GM21390 (cell line): ENCODE results near the gene IL1F10.

Experiments
- ATAC-seq: cut with Tn5 transposase; IDR thresholded peaks from one replicate; pipeline ENCODE4 v1.9.1; 2021; ENCODE audit not compliant: unreplicated experiment

The IL1F10 gene

GRCh38 chr2:113067681-113068080 is at the start of gene IL1F10:
Gene IL1F10, plus strand, starts transcription at chr2:113067970. Its CDS starts 4,769 bp downstream, at chr2:113072739.
- ATAC-seq: no peak

GRCh38 chr2:113018509-113018908 is 49.3 kb upstream of the IL1F10 start:
- ATAC-seq: no peak

- no peak for ATAC-seq
Measured at GRCh38 chr2:113021312-113021711, 46.5 kb upstream of the IL1F10 start.

- no peak for ATAC-seq
Measured at GRCh38 chr2:113024764-113025163, 43.0 kb upstream of the IL1F10 start.

GRCh38 chr2:113025737-113026136 is 42.0 kb upstream of the IL1F10 start:
- ATAC-seq: no peak

- ATAC-seq: no peak
Measured at GRCh38 chr2:113027691-113028090, 40.1 kb upstream of the IL1F10 start.

- no peak for ATAC-seq
Measured at GRCh38 chr2:113028112-113028511, 39.7 kb upstream of the IL1F10 start.

- ATAC-seq: no peak
Measured at GRCh38 chr2:113032737-113033136, 35.0 kb upstream of the IL1F10 start.

GRCh38 chr2:113034016-113034415 is 33.8 kb upstream of the IL1F10 start:
- no peak for ATAC-seq

GRCh38 chr2:113036763-113037162 is 31.0 kb upstream of the IL1F10 start:
- no peak for ATAC-seq

- no peak for ATAC-seq
Measured at GRCh38 chr2:113038291-113038690, 29.5 kb upstream of the IL1F10 start.

- no peak for ATAC-seq
Measured at GRCh38 chr2:113039158-113039557, 28.6 kb upstream of the IL1F10 start.

- ATAC-seq: no peak
Measured at GRCh38 chr2:113039719-113040118, 28.1 kb upstream of the IL1F10 start.

GRCh38 chr2:113041871-113042270 is 25.9 kb upstream of the IL1F10 start:
- ATAC-seq: no peak

- no peak for ATAC-seq
Measured at GRCh38 chr2:113046465-113046864, 21.3 kb upstream of the IL1F10 start.

- ATAC-seq: no peak
Measured at GRCh38 chr2:113050921-113051895, 16.6 kb upstream of the IL1F10 start.

GRCh38 chr2:113052396-113052917 is 15.3 kb upstream of the IL1F10 start, which contains the start of gene IL36B:
Gene IL36B, minus strand, starts transcription at chr2:113052867.
- ATAC-seq: no peak

- ATAC-seq: no peak
Measured at GRCh38 chr2:113053666-113054065, 14.1 kb upstream of the IL1F10 start.

GRCh38 chr2:113054066-113054465 is 13.7 kb upstream of the IL1F10 start:
- no peak for ATAC-seq

GRCh38 chr2:113056521-113056920 is 11.2 kb upstream of the IL1F10 start:
- ATAC-seq: no peak

GRCh38 chr2:113057117-113057516 is 10.7 kb upstream of the IL1F10 start:
- no peak for ATAC-seq

GRCh38 chr2:113058411-113058994 is 9.3 kb upstream of the IL1F10 start:
- ATAC-seq: no peak
